HG03060 (cell line): ENCODE results near the gene SUGP1.
A peak's percentile ranks its signal among the peaks of the same experiment; 100 is the strongest.
"Not testable (repeated sequence)": the region's sequence is repeated elsewhere in the genome, so short reads cannot be mapped to it uniquely, and the experiment has no call there.

Experiments used
- ATAC-seq: cut with Tn5 transposase; IDR thresholded peaks from one replicate; pipeline ENCODE4 v1.9.1; 2021; ENCODE audit warnings: low read depth, moderate number of reproducible peaks; ENCODE audit not compliant: unreplicated experiment

SUGP1 gene

GRCh38 chr19:19320361-19321140, at the start of gene SUGP1, which contains the start of gene MAU2:
Gene SUGP1 (minus strand): TSS chr19:19320509. CDS start chr19:19320496, 13 bp downstream.
Gene MAU2 (plus strand): TSS chr19:19320829. CDS start chr19:19320860, 31 bp downstream.
- ATAC-seq, result peak; percentile 81

- no peak for ATAC-seq
These were observed 47.8 kb upstream of the SUGP1 start for GRCh38 chr19:19368087-19368486.

- ATAC-seq, result no peak
These were observed 46.4 kb upstream of the SUGP1 start for GRCh38 chr19:19366434-19367396.

- ATAC-seq, result no peak
These were observed 41.8 kb upstream of the SUGP1 start for GRCh38 chr19:19362075-19362474.

- no peak for ATAC-seq
These were observed 40.8 kb upstream of the SUGP1 start for GRCh38 chr19:19361075-19361594.

GRCh38 chr19:19356901-19357566, 36.7 kb upstream of the SUGP1 start:
- ATAC-seq, result no peak

GRCh38 chr19:19356500-19356899, 36.2 kb upstream of the SUGP1 start:
- no peak for ATAC-seq

GRCh38 chr19:19355606-19356139, 35.4 kb upstream of the SUGP1 start:
- no peak for ATAC-seq

- ATAC-seq, result no peak
These were observed 34.6 kb upstream of the SUGP1 start for GRCh38 chr19:19354932-19355331.

GRCh38 chr19:19354007-19354406, 33.7 kb upstream of the SUGP1 start:
- ATAC-seq, result no peak

GRCh38 chr19:19352823-19353222, 32.5 kb upstream of the SUGP1 start:
- ATAC-seq, result no peak

GRCh38 chr19:19350756-19351155, 30.4 kb upstream of the SUGP1 start:
- not testable (repeated sequence) for ATAC-seq

- ATAC-seq, result no peak
These were observed 29.1 kb upstream of the SUGP1 start for GRCh38 chr19:19349365-19349764.

- ATAC-seq, result no peak
These were observed 28.0 kb upstream of the SUGP1 start for GRCh38 chr19:19348266-19348665.

GRCh38 chr19:19347401-19348110, 27.2 kb upstream of the SUGP1 start:
- ATAC-seq, result no peak

- no peak for ATAC-seq
These were observed 25.7 kb upstream of the SUGP1 start for GRCh38 chr19:19345970-19346369.

GRCh38 chr19:19345232-19345631, 24.9 kb upstream of the SUGP1 start:
- ATAC-seq, result no peak

GRCh38 chr19:19343762-19344161, 23.5 kb upstream of the SUGP1 start:
- ATAC-seq, result no peak

GRCh38 chr19:19343016-19343362, 22.7 kb upstream of the SUGP1 start:
- ATAC-seq, result no peak
